ENCODE results near the gene MRPS18C. TPM values are rescaled to one million over a fixed set of nuclear protein-coding genes. Genes with fewer than 3 reads are reported as not detected.
"Not testable (repeated sequence)": the region's sequence is repeated elsewhere in the genome, so short reads cannot be mapped to it uniquely, and the experiment has no call there.

Gene MRPS18C
- total RNA-seq, 1 donor from 2014 or later, result 25.6 TPM

- peaks cover 7% of the 10 kb centered on the region for H3F3A ChIP-seq (ENCODE audit: low read depth)
- H3K36me3 ChIP-seq, result no peaks in the 10 kb centered on the region
- no peaks in the 10 kb centered on the region for H3K4me1 ChIP-seq
- H3K27me3 ChIP-seq, result no peaks in the 10 kb centered on the region
- H3K27me3 Mint-ChIP-seq (ENCODE audit: insufficient read depth, low read depth), result no peaks in the 10 kb centered on the region
- no peak overlapping the region for H3K27ac Mint-ChIP-seq
- no peak overlapping the region for H3K4me3 Mint-ChIP-seq
- H3K9me3 ChIP-seq (ENCODE audit: low read depth), result no peaks in the 10 kb centered on the region
- no peak overlapping the region for H3K4me3 ChIP-seq
- no peaks in the 10 kb centered on the region for H3K36me3 Mint-ChIP-seq
- DNase-seq (ENCODE audit: low spot score), result no peak
- no peak overlapping the region for H3K9ac ChIP-seq
- no peak for TF ChIP-seq CTCF (IDR thresholded peaks at IDR 0.05)
- no peak for TF ChIP-seq EZH2phosphoT487 (IDR thresholded peaks at IDR 0.05)
- no peak for TF ChIP-seq EZH2 (IDR thresholded peaks at IDR 0.05)
- H3K27ac ChIP-seq, result no peak overlapping the region
- no peaks in the 10 kb centered on the region for H3K9me3 Mint-ChIP-seq
- H3K4me2 ChIP-seq, result no peak overlapping the region
- no peaks in the 10 kb centered on the region for H3K79me2 ChIP-seq (ENCODE audit: low read depth)
- no peak overlapping the region for H2AFZ ChIP-seq (replicated peaks)
- H3K4me1 Mint-ChIP-seq, result no peaks in the 10 kb centered on the region
- no peaks in the 10 kb centered on the region for H4K20me1 ChIP-seq (ENCODE audit: low read depth)
Measured at GRCh38 chr4:83498187-83498586, 42.3 kb downstream of the MRPS18C start.

GRCh38 chr4:83501671-83502070 lies 45.8 kb downstream of the MRPS18C start:
- not testable (repeated sequence) for H3K36me3 ChIP-seq; H3K27ac ChIP-seq; H3K4me3 Mint-ChIP-seq; H3K9me3 ChIP-seq (ENCODE audit: low read depth); H3K4me3 ChIP-seq; H3K27me3 ChIP-seq; H3K4me1 Mint-ChIP-seq; H3K27me3 Mint-ChIP-seq (ENCODE audit: insufficient read depth, low read depth); DNase-seq (ENCODE audit: low spot score); H4K20me1 ChIP-seq (ENCODE audit: low read depth); H3K27ac Mint-ChIP-seq; H2AFZ ChIP-seq (replicated peaks); H3K79me2 ChIP-seq (ENCODE audit: low read depth); H3F3A ChIP-seq (ENCODE audit: low read depth); H3K9ac ChIP-seq; H3K9me3 Mint-ChIP-seq; H3K4me2 ChIP-seq; H3K4me1 ChIP-seq; H3K36me3 Mint-ChIP-seq

- no peaks in the 10 kb centered on the region for H3F3A ChIP-seq (ENCODE audit: low read depth)
- no peaks in the 10 kb centered on the region for H3K4me1 Mint-ChIP-seq
- no peaks in the 10 kb centered on the region for H3K79me2 ChIP-seq (ENCODE audit: low read depth)
- no peak overlapping the region for H3K9ac ChIP-seq
- H3K27ac Mint-ChIP-seq, result no peak overlapping the region
- no peak overlapping the region for H3K4me3 Mint-ChIP-seq
- H3K36me3 ChIP-seq, result no peaks in the 10 kb centered on the region
- H3K9me3 Mint-ChIP-seq, result no peaks in the 10 kb centered on the region
- no peaks in the 10 kb centered on the region for H3K9me3 ChIP-seq (ENCODE audit: low read depth)
- H3K4me3 ChIP-seq, result no peak overlapping the region
- H3K27ac ChIP-seq, result no peak overlapping the region
- no peaks in the 10 kb centered on the region for H3K4me1 ChIP-seq
- H3K36me3 Mint-ChIP-seq, result no peaks in the 10 kb centered on the region
- no peaks in the 10 kb centered on the region for H3K27me3 ChIP-seq
- TF ChIP-seq EZH2 (IDR thresholded peaks at IDR 0.05), result no peak
- TF ChIP-seq EZH2phosphoT487 (IDR thresholded peaks at IDR 0.05), result no peak
- TF ChIP-seq CTCF (IDR thresholded peaks at IDR 0.05), result no peak
- DNase-seq (ENCODE audit: low spot score), result no peak
- H3K4me2 ChIP-seq, result no peak overlapping the region
- H3K27me3 Mint-ChIP-seq (ENCODE audit: insufficient read depth, low read depth), result no peaks in the 10 kb centered on the region
- no peaks in the 10 kb centered on the region for H4K20me1 ChIP-seq (ENCODE audit: low read depth)
- no peak overlapping the region for H2AFZ ChIP-seq (replicated peaks)
Measured at GRCh38 chr4:83503974-83504373, 48.1 kb downstream of the MRPS18C start.

- no peaks in the 10 kb centered on the region for H3F3A ChIP-seq (ENCODE audit: low read depth)
- no peaks in the 10 kb centered on the region for H3K9me3 Mint-ChIP-seq
- DNase-seq (ENCODE audit: low spot score), result no peak
- TF ChIP-seq EZH2phosphoT487 (IDR thresholded peaks at IDR 0.05) (no peak), CTCF (IDR thresholded peaks at IDR 0.05) (no peak), EZH2 (IDR thresholded peaks at IDR 0.05) (no peak)
- no peaks in the 10 kb centered on the region for H3K36me3 ChIP-seq
- no peak overlapping the region for H3K27ac Mint-ChIP-seq
- H3K27ac ChIP-seq, result no peak overlapping the region
- H3K9ac ChIP-seq, result no peak overlapping the region
- H3K27me3 Mint-ChIP-seq (ENCODE audit: insufficient read depth, low read depth), result no peaks in the 10 kb centered on the region
- no peaks in the 10 kb centered on the region for H3K27me3 ChIP-seq
- H3K9me3 ChIP-seq (ENCODE audit: low read depth), result no peaks in the 10 kb centered on the region
- no peak overlapping the region for H3K4me3 Mint-ChIP-seq
- no peaks in the 10 kb centered on the region for H3K4me1 ChIP-seq
- no peak overlapping the region for H3K4me2 ChIP-seq
- H4K20me1 ChIP-seq (ENCODE audit: low read depth), result no peaks in the 10 kb centered on the region
- H3K79me2 ChIP-seq (ENCODE audit: low read depth), result no peaks in the 10 kb centered on the region
- H2AFZ ChIP-seq (replicated peaks), result no peak overlapping the region
- H3K36me3 Mint-ChIP-seq, result no peaks in the 10 kb centered on the region
- H3K4me3 ChIP-seq, result no peak overlapping the region
- no peaks in the 10 kb centered on the region for H3K4me1 Mint-ChIP-seq
Measured at GRCh38 chr4:83504503-83504902, 48.6 kb downstream of the MRPS18C start.
